GM12873 (cell line): Measurements from ENCODE around the gene IL12A.

Experiments
- TF ChIP-seq, protein P1 (sequence below): IDR thresholded peaks from 2 replicates; pipeline ENCODE4 v1.5.1; 2012; ENCODE audit warnings: low read depth, mild to moderate bottlenecking, moderate library complexity, low read length, control low read depth; ENCODE audit not compliant: insufficient read depth; ENCODE audit errors: missing control alignments

Gene IL12A

DNA sequence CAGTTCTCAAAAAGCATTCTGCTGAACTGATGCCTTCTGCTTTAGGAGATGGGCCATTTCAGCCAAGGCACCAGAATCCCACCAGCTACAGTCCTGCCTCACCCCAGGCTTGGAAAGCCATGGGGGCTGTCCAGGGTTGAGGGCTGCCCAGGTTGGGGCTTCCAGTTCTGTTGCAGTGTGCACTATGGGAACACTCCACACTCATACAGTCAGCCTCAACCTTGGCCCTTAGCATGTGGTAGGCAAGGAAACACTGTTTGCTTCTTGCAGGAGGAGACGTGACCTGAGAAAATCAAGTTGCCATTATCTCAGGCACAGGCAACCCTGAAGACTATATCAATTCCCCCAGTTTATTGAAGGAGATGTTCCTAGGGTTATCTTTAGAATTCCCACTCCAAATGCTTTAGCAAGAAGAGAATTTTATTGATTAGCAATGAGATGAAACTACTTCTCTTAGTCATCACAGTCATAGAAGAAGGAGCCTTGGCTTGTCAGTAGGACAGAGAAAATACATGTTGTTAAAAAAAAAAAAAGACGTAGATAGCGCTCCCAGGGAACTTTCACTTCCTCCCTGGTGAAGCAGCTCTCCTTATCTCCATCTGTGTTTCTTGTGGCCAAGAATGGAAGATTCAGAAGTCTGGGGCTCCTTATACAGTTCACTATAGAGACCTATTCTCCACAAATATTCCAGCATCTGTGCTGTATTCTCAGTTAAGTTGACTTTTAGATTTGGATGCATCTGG is 38.3 kb upstream of the IL12A start:
- TF ChIP-seq, protein P1, sequence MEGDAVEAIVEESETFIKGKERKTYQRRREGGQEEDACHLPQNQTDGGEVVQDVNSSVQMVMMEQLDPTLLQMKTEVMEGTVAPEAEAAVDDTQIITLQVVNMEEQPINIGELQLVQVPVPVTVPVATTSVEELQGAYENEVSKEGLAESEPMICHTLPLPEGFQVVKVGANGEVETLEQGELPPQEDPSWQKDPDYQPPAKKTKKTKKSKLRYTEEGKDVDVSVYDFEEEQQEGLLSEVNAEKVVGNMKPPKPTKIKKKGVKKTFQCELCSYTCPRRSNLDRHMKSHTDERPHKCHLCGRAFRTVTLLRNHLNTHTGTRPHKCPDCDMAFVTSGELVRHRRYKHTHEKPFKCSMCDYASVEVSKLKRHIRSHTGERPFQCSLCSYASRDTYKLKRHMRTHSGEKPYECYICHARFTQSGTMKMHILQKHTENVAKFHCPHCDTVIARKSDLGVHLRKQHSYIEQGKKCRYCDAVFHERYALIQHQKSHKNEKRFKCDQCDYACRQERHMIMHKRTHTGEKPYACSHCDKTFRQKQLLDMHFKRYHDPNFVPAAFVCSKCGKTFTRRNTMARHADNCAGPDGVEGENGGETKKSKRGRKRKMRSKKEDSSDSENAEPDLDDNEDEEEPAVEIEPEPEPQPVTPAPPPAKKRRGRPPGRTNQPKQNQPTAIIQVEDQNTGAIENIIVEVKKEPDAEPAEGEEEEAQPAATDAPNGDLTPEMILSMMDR, result no peak

DNA sequence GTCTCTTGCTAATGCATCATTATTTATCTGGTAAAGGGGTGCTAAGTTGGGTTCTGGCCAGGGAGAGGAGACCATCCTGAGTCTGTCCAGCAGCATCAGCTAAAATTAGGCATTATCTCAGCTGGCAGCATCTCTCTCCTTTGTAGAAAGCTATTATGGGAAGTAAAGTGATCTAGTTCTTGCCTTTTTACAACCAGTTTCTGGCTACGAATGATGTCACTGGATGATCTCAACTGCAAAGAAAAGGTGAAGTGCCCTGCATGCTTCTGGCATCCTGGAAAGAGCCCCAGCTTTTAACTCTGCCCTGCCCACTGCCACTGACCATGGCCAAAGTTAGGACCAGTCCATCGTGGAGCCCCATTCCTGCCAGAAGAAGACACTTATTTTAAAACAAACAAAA is 37.1 kb upstream of the IL12A start:
- TF ChIP-seq, protein P1, result no peak

DNA sequence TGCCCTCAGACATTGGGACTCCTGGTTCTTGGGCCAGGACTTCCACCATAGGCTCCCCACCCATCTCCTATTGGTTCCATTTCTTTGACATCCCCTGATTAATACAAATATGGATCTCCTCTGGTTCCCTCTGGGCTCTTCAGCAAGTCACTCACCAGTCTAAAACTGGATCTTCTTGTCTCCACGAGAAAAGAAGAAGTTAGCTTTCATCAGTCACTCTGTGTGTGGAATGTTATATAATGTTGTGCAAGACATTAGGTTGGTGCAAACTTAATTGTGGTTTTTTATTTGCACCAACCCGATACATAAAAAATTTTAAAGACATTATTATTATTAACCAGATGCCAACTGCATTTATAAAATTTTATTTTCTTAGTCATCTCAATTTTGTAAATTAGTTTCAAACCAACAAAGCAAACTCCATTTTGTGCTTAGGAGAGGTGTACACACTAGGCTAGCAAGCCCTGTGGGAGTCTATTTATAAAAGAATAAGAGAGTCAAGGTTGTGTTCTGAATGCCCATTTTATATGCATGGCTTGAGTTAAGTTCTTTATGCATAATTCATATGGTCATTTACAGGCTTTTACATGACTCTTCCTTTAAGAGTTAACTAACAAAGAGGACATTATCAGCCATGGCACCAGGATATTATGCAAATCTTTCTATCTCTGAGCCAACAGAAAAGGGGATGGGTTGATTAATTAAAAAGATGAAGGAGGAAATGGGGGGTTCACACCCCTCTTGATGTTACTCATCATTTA is 35.1 kb upstream of the IL12A start:
- TF ChIP-seq, protein P1, result no peak

DNA sequence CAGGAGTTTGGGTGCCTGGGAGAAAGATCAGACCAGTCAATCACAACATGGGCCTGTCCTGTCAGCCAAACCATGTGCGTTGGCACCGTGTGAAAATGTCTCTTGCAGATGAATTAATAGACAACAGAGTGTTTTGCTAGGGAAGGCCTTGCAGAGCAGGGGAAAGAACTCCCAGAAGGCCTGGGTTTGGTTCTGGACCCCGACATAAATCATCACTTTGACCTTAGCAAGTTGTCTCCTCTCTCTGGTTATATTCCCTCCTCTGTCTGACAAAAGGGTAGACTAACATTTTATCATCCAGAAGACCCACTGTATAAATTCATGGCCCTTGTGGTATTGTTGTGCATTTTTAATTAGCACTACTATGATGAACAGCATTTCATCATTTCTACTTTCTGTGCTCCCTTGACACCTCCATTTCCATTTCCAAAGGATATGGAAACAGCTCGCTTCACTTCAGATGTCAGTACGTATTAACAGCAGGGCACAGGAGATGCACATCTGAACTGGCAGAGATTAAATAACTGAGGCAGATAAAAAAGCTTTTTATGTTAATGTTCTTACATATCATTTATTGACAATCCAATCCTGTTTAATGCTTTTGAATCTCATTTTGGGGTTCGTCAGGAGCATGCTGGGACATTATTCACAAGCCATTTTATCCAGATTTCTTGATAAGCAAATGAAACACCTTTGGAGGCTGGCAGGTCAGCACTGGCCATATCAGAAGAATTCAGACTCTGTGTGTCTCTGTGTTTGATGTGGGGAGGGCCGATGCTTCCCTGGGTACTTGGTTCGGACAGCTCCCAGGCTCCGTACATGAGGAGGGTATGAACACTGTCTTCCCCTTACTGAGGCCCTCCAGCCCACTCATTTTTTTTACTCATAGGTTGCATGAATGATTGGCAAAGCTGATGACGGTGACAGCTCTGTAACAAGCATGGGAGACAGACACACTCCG is 28.2 kb upstream of the IL12A start:
- TF ChIP-seq, protein P1, result no peak

DNA sequence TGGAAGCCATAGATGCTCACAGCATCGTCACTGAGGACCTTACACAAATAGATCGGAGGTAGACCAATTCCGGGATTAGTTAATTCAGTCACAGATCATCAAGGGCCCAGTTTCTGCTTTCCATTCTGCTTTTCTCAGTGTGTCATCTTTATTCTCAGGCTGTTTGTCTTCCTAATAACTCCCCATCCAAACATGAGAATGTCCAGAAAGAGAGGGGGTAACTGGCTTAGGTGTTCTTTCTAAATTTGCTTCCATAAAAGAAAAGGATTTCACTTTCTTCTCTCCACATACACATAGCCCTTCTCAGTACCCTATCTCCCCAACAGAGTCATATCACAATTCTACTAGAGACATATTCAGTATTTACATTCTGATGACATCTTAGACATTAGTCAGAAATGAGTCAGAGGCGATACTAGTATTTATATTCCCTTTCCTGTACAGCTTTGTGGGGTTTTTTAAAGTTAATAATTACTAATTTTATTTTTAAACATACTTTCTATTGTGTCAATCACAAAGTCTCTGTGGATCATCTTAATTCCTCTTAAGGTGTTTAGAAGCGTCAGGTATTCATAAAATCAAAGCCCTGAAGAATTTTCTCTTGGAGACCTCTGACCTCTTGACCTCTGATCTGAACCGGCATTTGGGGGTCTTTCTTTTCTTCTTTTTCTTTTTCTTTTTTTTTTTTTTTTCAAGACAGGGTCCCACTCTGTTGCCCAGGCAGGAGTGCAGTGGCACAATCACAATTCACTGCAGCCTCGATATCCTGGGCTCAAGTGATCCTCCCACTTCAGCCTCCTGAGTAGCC is 24.3 kb upstream of the IL12A start:
- TF ChIP-seq, protein P1, result no peak

DNA sequence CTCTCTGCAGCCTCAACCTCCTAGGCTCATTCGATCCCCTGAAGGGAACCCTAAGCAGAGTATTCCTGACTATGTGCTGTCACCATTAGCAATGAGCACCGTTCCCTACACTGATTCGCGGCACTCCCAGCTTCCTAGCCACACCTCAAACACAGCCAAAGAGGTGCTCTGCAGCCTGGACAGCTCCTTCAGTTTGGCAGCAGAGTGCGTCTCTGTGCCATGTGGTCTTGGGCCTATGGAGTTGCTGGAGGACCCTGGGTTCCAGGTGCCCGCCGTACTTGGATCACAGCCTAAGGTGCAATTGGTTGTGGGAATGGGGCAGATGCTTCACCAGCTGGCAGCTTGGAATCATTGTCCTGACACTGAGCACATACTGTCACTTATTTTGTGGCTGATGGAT is 17.3 kb upstream of the IL12A start:
- TF ChIP-seq, protein P1, result no peak
